Stimulated activated CD8-positive, alpha-beta memory T cell treated with anti-CD3 and anti-CD28 coated beads, Interleukin-12 subunit alpha, Interleukin-12 subunit beta, amount 100 ng/mL, for 4 hours (primary cell): ENCODE measurements around the gene NOTCH2NLA.
"Not testable (repeated sequence)": the region's sequence is repeated elsewhere in the genome, so short reads cannot be mapped to it uniquely, and the experiment has no call there.

ENCODE experiments used
- DNase-seq: peaks from one replicate; pipeline ENCODE4 v3.0.0-alpha.2; 2020; ENCODE audit warnings: low read depth

The NOTCH2NLA gene

DNA sequence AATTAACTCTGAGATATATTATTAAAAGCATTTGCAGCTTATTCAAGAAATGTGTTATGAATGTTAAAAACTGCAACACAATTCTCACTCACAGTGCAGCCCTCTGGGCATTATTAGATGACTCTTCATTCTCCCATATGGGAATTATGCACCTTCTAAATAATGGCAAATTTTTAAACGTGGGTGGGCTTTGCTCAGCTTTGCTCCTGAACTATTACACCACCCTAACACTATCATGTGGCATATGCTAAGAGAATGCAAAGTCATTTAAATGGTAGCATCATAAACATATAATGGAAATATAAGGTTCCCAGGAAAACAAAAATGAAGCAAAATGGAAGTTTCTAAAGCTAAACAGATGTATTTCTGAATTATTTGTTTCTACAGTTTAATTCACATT lies 61.5 kb downstream of the NOTCH2NLA start:
- DNase-seq, result not testable (repeated sequence)

DNA sequence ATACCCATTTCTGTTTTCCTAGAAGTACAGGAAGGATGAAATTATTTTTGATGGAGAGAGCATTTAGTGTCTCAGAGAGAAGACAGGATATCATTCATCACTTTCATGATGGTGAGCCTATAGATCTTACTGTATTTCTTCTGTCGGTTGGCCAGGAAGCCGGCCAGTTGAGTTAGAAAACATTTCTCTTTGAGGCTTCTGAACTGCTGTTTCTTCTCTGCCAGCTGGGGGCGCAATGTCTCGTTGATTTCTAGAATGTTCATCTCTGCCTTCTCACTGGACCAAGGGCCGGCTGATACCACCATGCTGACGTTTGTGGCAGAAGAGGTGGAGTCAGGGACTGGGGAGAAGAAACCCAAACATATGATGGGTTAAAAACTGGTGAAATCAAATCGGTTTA lies 84.4 kb downstream of the NOTCH2NLA start, which contains the start of gene NBPF10:
TSS of gene NBPF10 (minus strand) at position 340 of the 400 bp plus-strand sequence. CDS start at position 305, 35 bp downstream.
- DNase-seq, result not testable (repeated sequence)
